ENCODE measurements around the gene AZU1.

The AZU1 gene

GRCh38 chr19:854549-854948 is 26.9 kb downstream of the AZU1 start:
- DNase-seq (ENCODE audit: low read depth in 3 of 3): no peak

- no peak for DNase-seq (ENCODE audit: low read depth in 3 of 3)
These were observed 27.5 kb downstream of the AZU1 start for GRCh38 chr19:855142-855541.

- no peak for DNase-seq (ENCODE audit: low read depth in 3 of 3)
These were observed 28.0 kb downstream of the AZU1 start for GRCh38 chr19:855566-856120.

- DNase-seq (ENCODE audit: low read depth in 3 of 3): no peak
These were observed 30.6 kb downstream of the AZU1 start for GRCh38 chr19:858284-858683.

- no peak for DNase-seq (ENCODE audit: low read depth in 3 of 3)
These were observed 31.5 kb downstream of the AZU1 start, which contains the start of gene CFD for GRCh38 chr19:858868-859843. Gene CFD (plus strand): TSS chr19:859664. CDS start chr19:859690, 26 bp downstream.

GRCh38 chr19:861141-861755 is 33.6 kb downstream of the AZU1 start:
- DNase-seq (ENCODE audit: low read depth in 3 of 3): no peak

GRCh38 chr19:861756-862580 is 34.3 kb downstream of the AZU1 start:
- DNase-seq (ENCODE audit: low read depth in 3 of 3): peak; percentile 41 to 57 (median 42)

- peak; percentile 58 to 64 (median 63) for DNase-seq (ENCODE audit: low read depth in 3 of 3)
These were observed 35.1 kb downstream of the AZU1 start for GRCh38 chr19:862581-863314.

GRCh38 chr19:863315-863620 is 35.6 kb downstream of the AZU1 start:
- DNase-seq (ENCODE audit: low read depth in 3 of 3): no peak

GRCh38 chr19:866769-867300 is 39.2 kb downstream of the AZU1 start:
- DNase-seq (ENCODE audit: low read depth in 3 of 3): no peak

- DNase-seq (ENCODE audit: low read depth in 3 of 3): no peak
These were observed 39.7 kb downstream of the AZU1 start for GRCh38 chr19:867301-867793.

GRCh38 chr19:867855-868457 is 40.3 kb downstream of the AZU1 start:
- no peak for DNase-seq (ENCODE audit: low read depth in 3 of 3)

GRCh38 chr19:868458-869244 is 41.0 kb downstream of the AZU1 start:
- no peak for DNase-seq (ENCODE audit: low read depth in 3 of 3)

- no peak for DNase-seq (ENCODE audit: low read depth in 3 of 3)
These were observed 41.9 kb downstream of the AZU1 start for GRCh38 chr19:869245-870177.

GRCh38 chr19:870314-870713 is 42.7 kb downstream of the AZU1 start:
- DNase-seq (ENCODE audit: low read depth in 3 of 3): no peak

GRCh38 chr19:870963-871401 is 43.3 kb downstream of the AZU1 start:
- DNase-seq (ENCODE audit: low read depth in 3 of 3): no peak

- no peak for DNase-seq (ENCODE audit: low read depth in 3 of 3)
These were observed 44.0 kb downstream of the AZU1 start for GRCh38 chr19:871446-872265.

Measured in stimulated activated CD4-positive, alpha-beta T cell treated with anti-CD3 and anti-CD28 coated beads, TNF-alpha, amount 100 ng/mL, for 4 hours (primary cell).